Ectodermal cell (in vitro differentiated cells): ENCODE data around the gene UNC13B.

Experiments
- H3K27ac ChIP-seq: 2 replicates; pipeline ENCODE4 v1.7.0; 2013; ENCODE audit warnings: mild to moderate bottlenecking, low read depth, low read length; ENCODE audit not compliant: insufficient read depth, poor library complexity, severe bottlenecking
- H3K27me3 ChIP-seq: 2 replicates; pipeline ENCODE4 v1.7.0; 2013; ENCODE audit warnings: mild to moderate bottlenecking, low read length; ENCODE audit not compliant: insufficient read depth, control insufficient read depth, poor library complexity, severe bottlenecking
- H3K36me3 ChIP-seq: one replicate; pipeline ENCODE4 v1.7.0; 2013; ENCODE audit warnings: low read length; ENCODE audit not compliant: control insufficient read depth, insufficient read depth
- H3K4me1 ChIP-seq: one replicate; pipeline ENCODE4 v1.7.0; 2013; ENCODE audit warnings: low read length; ENCODE audit not compliant: control insufficient read depth, insufficient read depth
- H3K4me3 ChIP-seq: 2 replicates; pipeline ENCODE4 v1.7.0; 2013; ENCODE audit warnings: low read depth, low read length, control low read depth; ENCODE audit not compliant: insufficient read depth
- H3K9me3 ChIP-seq: 2 replicates; pipeline ENCODE4 v1.7.0; 2013; ENCODE audit warnings: mild to moderate bottlenecking, low read length, moderate library complexity; ENCODE audit not compliant: control insufficient read depth
- WGBS, 2 experiments: methylation state at CpG; one replicate each; pipeline ENCODE4 v1.1.7; 2013; ENCODE audit warnings: missing lambda C conversion rate in 2 of 2; 5-methylcytosine and 5-hydroxymethylcytosine counted together

UNC13B gene

GRCh38 chr9:35288778-35289177 is 127.0 kb downstream of the UNC13B start:
- Histone ChIP-seq H3K27me3 (no peaks in the 10 kb centered on the region), H3K27ac (no peak overlapping the region), H3K4me1 (peaks cover 17% of the 10 kb centered on the region), H3K9me3 (no peaks in the 10 kb centered on the region), H3K4me3 (no peak overlapping the region), H3K36me3 (no peaks in the 10 kb centered on the region)
- WGBS, 2 experiments, result 90 to 100% methylated on average over 1 of the region's 1 CpG

DNA sequence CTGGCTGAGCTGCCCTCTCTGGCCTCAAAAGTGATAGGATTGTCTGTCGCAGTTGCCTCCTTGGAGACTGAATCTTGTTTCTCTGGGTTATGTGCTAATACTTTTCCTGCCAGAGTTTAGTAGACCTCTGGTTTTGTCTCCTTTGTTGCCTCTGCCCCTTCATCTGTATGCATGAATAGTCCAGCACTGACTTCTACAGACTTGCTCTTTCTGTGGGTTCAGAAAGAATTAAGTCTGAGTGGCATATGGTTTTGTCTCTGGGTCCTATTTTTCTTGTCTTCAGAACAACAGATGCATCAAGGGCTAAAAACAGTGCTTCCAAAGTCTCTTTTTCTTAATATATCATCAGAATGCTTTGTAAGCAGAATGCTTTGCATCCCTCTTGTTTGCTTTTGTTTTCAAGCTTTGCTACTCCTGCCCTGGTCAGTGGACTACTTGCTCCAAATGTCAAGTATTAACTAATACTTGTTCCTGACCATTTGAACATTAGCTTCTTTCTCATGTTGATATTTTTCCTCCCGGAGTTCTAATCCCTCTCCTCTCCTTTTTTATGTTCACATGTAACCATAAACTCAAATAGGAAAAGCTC is 131.7 kb downstream of the UNC13B start:
- Histone ChIP-seq H3K9me3 (no peaks in the 10 kb centered on the region), H3K27ac (peak overlapping the region; percentile 78)
- 64 to 66% methylated on average over 2 of the region's 2 CpGs for WGBS, 2 experiments

DNA sequence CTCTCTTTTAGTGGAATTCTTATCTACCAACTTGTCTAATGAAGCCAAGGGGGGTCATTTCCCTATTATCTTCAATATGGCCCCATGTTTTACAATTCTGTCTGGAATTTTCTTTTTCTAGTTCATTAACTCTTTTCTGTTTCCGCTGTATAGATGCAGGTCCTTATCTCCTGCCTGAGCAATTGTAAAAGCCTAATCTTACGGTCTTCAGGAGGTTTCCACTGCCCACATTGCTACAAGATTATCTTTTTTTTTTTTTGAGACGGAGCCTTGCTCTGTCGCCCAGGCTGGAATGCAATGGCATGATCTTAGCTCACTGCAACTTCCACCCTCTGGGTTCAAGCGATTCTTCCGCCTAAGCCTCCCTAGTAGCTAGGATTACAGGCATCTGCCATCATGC is 132.3 kb downstream of the UNC13B start:
- H3K4me3 ChIP-seq, result no peak overlapping the region
- H3K27ac ChIP-seq, result peak overlapping the region; percentile 78
- H3K27me3 ChIP-seq, result no peaks in the 10 kb centered on the region
- H3K4me1 ChIP-seq, result peaks cover 19% of the 10 kb centered on the region
- H3K36me3 ChIP-seq, result no peaks in the 10 kb centered on the region
- 73 to 77% methylated on average over 6 of the region's 6 CpGs for WGBS, 2 experiments
- no peaks in the 10 kb centered on the region for H3K9me3 ChIP-seq

More for the DNA sequence above, 131.7 kb downstream of the UNC13B start:
- H3K4me1 ChIP-seq, result peaks cover 19% of the 10 kb centered on the region
- H3K36me3 ChIP-seq, result no peaks in the 10 kb centered on the region
- H3K4me3 ChIP-seq, result no peak overlapping the region
- no peaks in the 10 kb centered on the region for H3K27me3 ChIP-seq

DNA sequence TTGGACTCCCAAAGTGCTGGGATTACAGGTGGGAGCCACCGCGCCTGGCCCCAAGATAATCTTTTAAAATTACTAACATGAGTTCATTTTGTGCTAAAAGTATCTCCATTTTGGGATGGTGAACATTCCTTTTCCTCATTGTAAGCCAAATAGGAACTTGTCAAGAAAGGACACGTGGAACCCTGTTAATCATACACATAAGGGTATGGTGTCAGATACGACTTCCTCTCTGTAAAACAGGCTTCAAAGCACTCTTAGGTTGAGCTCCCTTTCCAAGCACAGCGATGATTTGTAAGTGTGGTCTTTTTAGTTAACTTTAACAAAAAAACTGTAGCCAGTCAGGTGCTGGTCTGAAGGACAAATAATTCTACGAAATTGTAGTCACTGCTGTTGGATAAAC is 132.7 kb downstream of the UNC13B start:
- H3K4me3 ChIP-seq, result no peak overlapping the region
- no peaks in the 10 kb centered on the region for H3K36me3 ChIP-seq
- 97 to 99% methylated on average over 6 of the region's 6 CpGs for WGBS, 2 experiments
- H3K4me1 ChIP-seq, result peaks cover 19% of the 10 kb centered on the region
- no peak overlapping the region for H3K27ac ChIP-seq
- no peaks in the 10 kb centered on the region for H3K27me3 ChIP-seq
- no peaks in the 10 kb centered on the region for H3K9me3 ChIP-seq

- Histone ChIP-seq H3K9me3 (no peaks in the 10 kb centered on the region), H3K4me1 (peaks cover 19% of the 10 kb centered on the region), H3K36me3 (no peaks in the 10 kb centered on the region), H3K4me3 (no peak overlapping the region), H3K27ac (no peak overlapping the region), H3K27me3 (no peaks in the 10 kb centered on the region)
- 94 to 97% methylated on average over 12 to 13 of the region's 13 CpGs for WGBS, 2 experiments
Observed at GRCh38 chr9:35295369-35296036, 133.7 kb downstream of the UNC13B start.

GRCh38 chr9:35303567-35303966 is 141.8 kb downstream of the UNC13B start:
- no peaks in the 10 kb centered on the region for H3K36me3 ChIP-seq
- H3K4me3 ChIP-seq, result no peak overlapping the region
- H3K27me3 ChIP-seq, result no peaks in the 10 kb centered on the region
- H3K4me1 ChIP-seq, result no peaks in the 10 kb centered on the region
- H3K27ac ChIP-seq, result no peak overlapping the region
- WGBS, 2 experiments, result 93 to 100% methylated on average over 1 of the region's 1 CpG
- H3K9me3 ChIP-seq, result no peaks in the 10 kb centered on the region

GRCh38 chr9:35306283-35306682 is 144.5 kb downstream of the UNC13B start:
- WGBS, 2 experiments, result 86 to 94% methylated on average over 1 of the region's 1 CpG
- H3K9me3 ChIP-seq, result no peaks in the 10 kb centered on the region
- H3K27ac ChIP-seq, result no peak overlapping the region

GRCh38 chr9:35308316-35308715 is 146.5 kb downstream of the UNC13B start:
- Histone ChIP-seq H3K27me3 (no peaks in the 10 kb centered on the region), H3K4me3 (no peak overlapping the region), H3K9me3 (no peaks in the 10 kb centered on the region), H3K4me1 (no peaks in the 10 kb centered on the region), H3K27ac (no peak overlapping the region), H3K36me3 (no peaks in the 10 kb centered on the region)
- 92% methylated on average over 2 of the region's 2 CpGs; no CpG with 5 or more reads in 1 of the 2 experiments for WGBS, 2 experiments

More at GRCh38 chr9:35306283-35306682, 144.5 kb downstream of the UNC13B start:
- no peak overlapping the region for H3K4me3 ChIP-seq
- H3K36me3 ChIP-seq, result no peaks in the 10 kb centered on the region
- H3K4me1 ChIP-seq, result no peaks in the 10 kb centered on the region
- no peaks in the 10 kb centered on the region for H3K27me3 ChIP-seq

DNA sequence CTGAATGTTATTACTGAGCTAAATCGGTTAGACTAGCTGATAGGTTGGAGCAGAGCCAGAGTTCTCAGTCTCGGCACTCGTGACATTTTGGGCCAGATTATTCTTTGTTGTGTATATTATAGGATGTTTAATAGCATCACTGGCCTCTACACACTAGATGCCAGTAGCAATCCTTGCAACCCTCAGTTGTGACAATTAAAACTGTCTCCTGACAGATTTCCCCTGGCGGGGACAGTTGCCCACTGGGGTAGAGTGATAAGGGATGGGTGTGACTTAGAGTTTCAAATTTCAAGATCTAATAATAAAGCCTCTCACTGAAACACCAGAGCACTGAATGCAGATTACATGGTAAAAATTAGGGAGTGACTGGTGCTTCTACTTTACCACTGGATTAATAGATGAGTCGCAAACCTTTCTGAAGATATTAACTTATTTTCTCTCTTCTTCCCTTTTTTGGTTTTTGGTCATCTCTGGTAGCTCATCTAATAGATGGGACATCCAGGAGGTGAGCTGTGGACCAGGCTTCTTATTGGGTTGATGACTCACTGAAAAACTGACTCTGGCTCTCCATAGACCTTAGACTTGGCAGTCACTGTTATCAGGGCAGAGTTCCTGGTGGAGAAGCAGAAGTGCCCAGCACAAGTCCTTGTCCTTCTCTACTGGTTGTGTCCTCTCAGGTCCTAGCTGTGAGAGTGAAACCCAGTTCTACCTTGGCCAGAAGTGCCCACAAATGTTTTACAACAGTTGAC is 150.3 kb downstream of the UNC13B start:
- Histone ChIP-seq H3K27me3 (no peaks in the 10 kb centered on the region), H3K4me1 (no peaks in the 10 kb centered on the region), H3K9me3 (no peaks in the 10 kb centered on the region), H3K36me3 (no peaks in the 10 kb centered on the region), H3K4me3 (no peak overlapping the region), H3K27ac (no peak overlapping the region)
- WGBS, 2 experiments, result 92 to 99% methylated on average over 5 of the region's 5 CpGs

DNA sequence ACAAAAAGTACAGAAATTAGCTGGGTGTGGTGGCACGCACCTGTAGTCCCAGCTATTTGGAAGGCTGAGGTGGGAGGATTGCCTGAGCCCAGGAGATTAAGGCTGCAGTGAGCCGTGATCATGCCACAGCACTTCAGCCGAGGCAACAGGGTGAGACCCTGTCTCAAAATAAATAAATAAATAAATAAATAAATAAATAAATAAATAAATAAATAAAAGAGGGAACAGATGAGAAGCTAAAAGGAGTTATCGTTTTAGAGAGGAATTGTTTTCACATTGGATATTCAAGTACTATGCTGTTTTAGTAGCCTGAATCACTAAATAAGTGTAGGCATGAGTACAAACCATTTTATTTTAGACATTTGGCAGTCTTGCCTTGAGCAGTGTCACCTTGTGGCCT is 151.7 kb downstream of the UNC13B start:
- WGBS, 2 experiments, result 92 to 95% methylated on average over 2 to 3 of the region's 4 CpGs
- Histone ChIP-seq H3K27ac (no peak overlapping the region), H3K4me3 (no peak overlapping the region), H3K9me3 (no peaks in the 10 kb centered on the region), H3K27me3 (no peaks in the 10 kb centered on the region), H3K4me1 (no peaks in the 10 kb centered on the region), H3K36me3 (no peaks in the 10 kb centered on the region)
